HG03439 (cell line): ENCODE data around the gene SYNE3.

Experiments
- ATAC-seq: cut with Tn5 transposase; IDR thresholded peaks from one replicate; pipeline ENCODE4 v1.9.1; 2021; ENCODE audit warnings: mild to moderate bottlenecking, moderate library complexity; ENCODE audit not compliant: unreplicated experiment

SYNE3 gene, protein sequence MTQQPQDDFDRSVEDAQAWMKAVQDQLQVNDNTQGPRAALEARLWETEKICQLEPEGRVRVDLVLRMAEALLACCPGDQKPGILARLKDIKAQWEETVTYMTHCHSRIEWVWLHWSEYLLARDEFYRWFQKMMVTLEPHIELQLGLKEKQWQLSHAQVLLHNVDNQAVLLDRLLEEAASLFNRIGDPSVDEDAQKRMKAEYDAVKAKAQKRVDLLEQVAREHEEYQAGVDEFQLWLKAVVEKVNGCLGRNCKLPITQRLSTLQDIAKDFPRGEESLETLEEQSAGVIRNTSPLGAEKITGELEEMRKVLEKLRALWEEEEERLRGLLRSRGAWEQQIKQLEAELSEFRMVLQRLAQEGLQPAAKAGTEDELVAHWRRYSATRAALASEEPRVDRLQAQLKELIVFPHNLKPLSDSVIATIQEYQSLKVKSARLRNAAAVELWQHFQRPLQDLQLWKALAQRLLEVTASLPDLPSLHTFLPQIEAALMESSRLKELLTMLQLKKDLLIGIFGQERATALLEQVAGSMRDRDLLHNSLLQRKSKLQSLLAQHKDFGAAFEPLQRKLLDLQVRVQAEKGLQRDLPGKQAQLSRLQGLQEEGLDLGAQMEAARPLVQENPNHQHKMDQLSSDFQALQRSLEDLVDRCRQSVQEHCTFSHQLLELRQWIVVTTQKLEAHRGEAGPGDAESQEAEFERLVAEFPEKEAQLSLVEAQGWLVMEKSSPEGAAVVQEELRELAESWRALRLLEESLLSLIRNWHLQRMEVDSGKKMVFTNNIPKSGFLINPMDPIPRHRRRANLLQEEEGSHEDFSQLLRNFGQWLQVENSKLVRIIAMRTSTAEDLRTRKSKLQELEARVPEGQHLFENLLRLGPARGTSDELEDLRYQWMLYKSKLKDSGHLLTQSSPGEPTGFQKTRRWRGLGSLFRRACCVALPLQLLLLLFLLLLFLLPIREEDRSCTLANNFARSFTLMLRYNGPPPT

DNA sequence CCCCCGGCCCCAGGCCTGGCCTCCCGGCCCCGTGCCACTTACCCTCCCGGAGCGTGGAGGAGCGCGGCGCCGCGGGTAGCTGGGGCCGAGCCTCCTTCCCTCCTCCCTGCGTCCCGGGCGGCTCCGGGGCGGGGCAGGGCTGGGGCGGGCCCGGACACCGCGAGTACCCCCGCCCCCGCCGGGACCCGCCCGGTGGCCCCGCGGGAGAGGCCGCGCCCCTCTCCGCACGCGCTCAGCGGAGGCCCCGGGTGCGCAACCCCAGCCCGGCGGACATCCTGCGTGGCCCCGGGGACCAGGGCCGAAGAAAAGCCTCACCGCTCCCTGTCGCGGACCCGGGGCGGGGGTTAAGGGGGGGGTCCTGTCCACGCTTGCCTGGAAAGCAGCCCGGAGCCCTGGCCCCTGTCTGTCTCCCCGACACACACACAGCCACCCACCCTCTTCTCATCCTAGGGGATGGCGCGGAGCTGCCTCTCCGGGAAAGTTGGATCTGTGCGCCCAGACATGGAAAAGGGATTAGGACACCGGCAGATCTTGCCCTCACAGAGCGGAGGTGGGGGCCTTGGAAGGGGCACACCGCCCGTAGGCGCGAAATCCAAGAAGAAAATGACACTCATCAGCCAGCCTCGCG, at the start of gene SYNE3:
Gene SYNE3, minus strand, starts transcription at position 97 of the 628 bp plus-strand sequence. CDS start 40,829 bp downstream, outside the sequence.
- ATAC-seq = peak; percentile 39

DNA sequence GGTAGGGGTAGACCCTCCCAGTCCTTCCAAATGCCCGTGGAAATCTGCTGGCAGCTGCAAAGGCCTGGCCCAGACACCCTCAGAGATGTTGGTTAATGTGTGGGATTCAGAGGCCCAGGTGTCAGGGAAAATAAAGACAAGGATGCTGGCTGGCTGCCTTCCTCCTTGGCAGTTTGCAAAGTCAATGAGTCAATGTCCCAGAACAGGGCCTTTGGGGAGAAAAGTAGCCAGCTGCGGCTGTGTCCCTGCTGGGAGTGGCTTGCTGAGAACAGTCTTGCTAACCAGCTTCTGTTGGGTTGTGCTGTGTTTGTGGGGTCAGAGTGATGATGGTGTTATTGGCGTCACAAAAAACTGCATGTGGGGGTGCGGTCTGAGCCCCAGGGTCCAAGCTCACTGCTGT, 47.6 kb upstream of the SYNE3 start:
- ATAC-seq = no peak

DNA sequence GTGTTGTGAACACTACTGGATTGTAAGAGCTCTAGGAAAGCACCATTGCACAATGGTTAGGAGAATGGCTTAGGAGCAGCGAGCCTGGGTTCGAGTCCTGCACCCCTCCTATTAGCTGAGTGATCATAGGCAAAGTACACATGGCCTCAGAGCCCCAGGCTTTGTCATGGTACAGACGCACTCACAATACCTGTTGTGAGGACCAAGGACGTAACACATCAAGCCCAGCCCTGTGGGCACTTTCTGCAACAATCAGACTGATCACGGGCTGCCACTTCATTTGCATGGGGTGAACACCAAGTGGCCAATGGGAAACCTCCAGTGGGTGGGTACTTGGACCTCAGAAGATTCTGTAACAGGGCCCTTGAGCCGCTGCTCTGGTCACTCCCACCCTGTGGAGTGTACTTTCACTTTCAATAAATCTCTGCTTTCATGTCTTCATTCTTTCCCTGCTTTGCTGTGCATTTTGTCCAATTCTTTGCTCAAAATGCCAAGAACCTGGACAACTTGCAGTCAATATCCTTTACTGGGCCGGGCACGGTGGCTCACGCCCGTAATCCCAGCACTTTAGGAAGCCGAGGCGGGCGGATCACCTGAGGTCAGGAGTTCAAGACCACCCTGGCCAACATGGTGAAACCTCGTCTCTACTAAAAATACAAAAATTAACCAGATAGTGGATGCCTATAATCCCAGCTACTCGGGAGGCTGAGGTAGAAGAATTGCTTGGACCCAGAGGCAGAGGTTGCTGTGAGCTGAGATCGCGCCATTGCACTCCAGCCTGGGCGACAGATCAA, 46.6 kb upstream of the SYNE3 start:
- ATAC-seq = no peak

DNA sequence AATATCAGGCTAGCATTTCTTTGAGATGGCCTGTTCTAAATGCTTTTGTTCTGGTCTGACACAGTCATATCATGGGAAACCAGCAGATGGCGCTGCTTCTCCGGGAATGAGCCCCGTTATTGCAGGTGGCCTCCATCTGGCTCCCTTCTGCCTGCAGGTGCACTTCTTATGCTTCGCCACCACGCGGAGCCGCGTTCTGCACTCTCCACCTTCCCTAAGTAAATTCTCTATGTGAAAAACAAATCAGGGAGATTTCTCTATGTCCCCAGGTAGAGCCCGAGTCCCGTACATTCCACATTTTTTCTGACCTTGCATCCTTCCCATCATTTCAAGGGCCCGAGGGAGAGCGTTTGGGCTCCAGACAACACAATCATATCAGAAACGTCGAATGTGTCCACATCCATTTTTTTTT, 44.6 kb upstream of the SYNE3 start:
- peak; percentile 92 for ATAC-seq

DNA sequence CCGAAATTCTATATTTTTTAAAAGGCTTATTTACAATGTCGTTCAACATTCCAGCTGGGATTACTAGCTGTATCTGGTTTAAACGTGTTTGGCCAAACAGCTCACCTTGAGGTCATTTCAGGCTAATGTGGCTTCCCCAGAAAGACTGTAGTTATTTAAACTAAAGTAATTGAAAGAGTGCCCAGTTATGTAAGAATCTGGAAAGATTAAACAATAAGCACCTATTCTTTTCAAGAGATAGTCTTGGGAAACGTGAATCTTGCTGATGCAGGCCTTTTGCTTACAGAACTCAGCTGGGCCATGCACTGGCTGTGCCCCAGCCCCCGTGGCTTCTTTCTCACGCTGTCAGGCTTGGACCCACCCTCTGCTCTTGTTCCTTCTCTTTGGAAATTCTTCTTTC, 42.8 kb upstream of the SYNE3 start:
- ATAC-seq = no peak

DNA sequence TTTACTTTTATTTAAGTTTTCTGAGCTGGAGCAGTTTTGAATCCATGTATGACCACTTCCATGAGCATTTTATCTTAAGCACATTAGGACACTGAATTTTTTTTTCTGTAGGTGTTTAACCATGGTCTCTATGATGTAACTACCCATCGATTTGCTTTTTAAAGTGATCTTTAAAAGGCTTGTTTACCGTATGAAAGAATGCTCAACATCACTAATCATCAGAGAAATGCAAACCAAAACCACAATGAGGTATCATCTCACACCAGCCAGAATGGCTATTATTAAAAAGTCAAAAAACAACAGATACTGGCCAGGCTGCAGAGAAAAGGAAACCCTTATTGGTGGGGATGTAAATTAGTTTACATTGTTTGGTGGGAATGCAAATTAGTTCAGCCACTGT, 41.4 kb upstream of the SYNE3 start:
- peak; percentile 38 for ATAC-seq

DNA sequence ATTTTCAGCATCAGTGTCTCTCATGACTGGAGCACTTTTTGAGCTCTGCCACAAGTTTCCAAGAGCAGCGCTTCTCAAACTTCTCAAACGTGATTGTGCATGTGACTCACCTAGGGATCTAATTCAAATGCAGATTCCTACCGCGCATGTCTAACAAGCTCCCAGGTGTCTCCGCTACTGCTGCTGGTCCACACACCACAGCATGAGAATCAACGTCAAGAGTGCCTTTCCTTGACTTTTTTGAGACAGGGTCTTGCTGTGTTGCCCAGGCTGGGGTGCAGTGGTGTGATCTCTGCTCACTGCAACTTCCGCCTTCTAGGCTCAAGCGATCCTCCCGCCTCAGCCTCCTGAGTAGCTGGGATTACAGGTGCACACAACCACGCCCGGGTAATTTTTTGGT, 40.8 kb upstream of the SYNE3 start:
- no peak for ATAC-seq

DNA sequence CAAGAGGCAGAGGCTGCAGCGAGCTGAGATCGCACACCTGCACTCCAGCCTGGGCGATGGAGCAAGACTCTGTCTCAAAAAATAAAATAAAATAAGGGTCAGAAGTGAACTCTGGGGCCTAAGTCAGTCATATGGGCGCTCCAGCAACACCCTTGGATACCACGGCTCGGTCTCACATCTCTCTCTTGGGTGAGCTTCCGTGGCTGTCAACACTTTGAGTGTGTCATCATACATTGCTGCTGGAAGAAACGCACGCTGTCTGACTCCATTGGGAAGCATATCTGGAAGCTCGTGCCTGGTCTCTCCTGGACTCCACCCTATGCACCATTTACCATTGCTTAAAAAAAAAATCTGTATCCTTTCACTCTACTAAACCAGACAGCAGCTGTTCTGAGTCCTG, 38.6 kb upstream of the SYNE3 start:
- no peak for ATAC-seq

DNA sequence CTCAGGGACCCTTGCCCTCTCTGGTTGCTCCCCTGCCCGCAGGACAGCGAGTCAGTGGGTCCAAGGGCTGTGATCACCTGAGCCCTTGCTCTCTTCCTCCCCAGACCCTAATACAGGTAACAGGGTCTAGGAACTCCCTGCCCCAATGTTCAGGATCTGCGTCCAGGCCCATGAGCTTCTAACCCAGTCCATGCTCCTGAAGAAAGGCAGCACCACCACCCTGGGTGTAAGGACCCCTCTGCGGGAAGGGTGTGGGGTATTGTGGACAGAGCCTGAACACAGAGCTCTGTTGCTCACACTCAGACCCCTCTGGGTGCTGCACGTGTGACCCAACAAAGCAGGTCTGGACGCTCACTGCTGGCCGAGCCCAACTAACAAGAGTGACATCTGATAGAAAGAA, 36.7 kb upstream of the SYNE3 start:
- no peak for ATAC-seq

DNA sequence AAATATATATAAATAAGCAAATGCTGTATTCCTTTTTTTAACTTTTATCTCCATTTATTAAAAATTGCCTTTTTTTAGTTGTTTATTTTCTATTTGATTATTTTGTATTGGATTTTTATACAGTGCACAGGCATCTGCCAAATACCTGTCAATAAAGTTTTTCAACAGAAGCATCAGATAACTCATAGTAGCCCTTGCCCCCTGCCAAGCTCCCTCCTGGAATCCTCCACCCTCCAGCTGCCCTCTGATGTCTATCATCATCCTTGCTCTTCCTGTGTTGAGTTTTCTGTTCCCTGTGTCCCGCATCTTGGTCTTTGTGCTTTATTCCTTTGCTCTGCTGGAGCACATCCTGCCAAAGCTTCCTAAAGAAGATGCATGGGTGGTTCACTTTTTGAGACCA, 35.0 kb upstream of the SYNE3 start:
- no peak for ATAC-seq

DNA sequence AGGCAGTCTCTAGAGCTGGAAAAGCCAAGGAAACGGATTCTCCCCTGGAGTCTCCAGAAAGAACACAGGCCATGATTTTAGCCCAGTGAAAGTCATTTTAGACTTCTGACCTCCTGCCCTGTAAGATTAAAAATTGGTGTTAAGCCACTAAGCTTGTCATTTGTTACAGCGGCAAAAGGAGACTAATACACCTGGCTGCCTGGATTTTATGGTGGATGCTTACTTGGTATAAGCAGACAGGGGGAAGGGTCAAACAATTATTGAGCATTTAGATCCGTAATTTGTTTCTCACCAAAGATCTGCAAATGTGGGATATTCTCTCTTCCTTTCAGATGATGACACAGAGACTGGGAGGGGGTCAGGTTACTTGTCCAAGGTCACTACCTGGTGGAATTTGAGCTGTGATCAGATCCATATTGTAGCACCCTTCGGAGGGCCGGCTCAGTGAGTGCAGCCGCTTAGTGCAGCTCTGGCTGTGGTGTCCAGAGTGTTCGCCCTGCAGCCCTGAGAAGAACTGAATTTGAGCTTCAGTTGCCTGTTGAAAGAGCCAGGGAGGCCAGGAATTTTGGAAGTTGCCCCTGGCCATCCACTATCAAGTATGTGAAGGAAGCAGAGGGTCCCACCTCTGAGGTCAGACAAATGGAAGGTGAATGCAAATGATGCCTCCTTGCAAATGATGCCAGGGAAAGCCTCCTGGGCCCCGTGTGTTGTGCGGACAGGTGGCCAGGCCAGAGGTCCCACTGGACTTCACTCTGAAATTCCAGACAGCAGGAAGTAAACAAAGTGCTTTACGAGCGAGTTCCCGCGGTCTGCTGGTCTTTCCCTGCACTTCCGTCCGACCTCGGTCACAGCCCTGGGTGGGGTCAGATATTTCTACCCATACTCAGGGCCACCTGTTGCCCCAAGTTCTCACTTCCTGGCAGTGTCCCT, 33.5 kb upstream of the SYNE3 start:
- no peak for ATAC-seq

DNA sequence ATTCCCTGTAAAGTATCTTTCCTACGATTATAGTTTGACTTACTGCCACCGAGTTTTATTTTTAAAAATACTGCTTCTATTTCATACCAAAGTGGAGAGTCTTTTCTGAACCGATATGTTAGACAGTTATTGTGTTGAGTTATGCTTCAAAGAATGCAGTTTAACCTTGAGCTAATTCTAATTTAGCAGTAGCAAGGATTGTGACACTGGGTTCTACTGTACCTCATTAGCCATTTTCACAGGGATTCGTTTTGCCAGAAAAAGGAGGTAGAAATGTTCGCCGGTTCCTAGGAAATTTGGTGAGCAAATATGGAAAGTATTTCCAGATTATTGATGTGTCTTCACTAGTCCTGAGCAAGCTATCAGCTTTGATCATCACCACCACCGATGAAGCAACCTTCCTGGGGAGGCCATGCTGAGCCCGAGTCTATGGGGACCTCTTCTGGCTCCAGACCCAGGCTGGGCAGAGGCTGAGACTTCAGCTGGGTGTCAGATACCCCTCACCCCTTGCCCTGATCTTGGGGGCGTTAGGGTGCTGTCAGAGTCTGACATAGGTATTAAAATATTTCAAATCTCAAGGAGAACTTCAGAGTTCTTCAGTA, 32.0 kb upstream of the SYNE3 start:
- ATAC-seq = no peak

DNA sequence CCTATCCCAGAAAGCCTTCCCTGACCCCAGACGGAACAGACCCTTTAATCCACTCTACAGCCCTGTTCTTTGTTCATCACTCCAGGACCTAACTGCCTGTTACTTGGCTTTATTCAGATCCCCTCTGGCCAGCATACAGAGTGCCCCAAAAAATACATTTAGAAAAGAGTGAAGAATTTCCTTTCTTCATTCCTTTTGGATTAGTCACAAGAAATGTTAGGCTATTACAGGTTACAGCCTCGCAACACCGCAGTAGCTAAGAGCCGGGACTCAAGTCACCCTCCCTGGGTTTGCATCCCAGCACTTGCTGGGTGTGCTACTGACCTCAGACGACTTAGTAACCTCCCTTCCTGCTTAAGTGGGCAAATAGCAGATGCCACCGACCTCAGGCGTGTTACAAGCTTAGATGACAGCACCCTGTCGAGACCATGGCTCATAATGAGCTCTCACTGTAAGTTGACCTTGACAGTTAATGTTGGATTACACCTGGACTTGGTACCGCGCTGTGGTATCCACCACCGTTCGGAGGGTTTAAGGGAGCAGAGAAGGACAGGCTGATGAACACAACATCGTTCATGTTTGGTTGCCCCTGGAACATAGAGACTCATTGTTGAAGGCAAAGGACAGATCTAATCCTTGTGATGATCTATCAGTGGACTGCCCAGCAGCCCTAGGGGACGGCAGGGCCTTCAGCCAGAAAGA, 31.3 kb upstream of the SYNE3 start:
- no peak for ATAC-seq

DNA sequence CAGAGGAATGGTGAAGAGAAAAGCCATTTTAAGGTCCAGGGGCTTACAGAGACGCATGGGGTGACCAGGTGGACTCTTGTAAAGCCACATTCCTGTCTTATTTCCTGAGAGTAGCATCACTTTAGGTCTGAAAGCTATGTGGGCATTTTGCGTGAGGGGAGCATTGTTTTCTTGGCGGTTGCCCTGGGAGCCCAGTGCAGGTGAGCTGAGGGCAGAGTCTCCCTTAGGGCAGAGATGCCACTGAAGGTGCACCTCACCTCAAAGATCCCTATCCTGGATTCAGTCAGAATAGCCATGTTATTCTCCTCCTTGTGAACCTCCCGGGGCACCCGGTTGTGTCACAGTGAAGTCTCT, 30.8 kb upstream of the SYNE3 start:
- no peak for ATAC-seq

DNA sequence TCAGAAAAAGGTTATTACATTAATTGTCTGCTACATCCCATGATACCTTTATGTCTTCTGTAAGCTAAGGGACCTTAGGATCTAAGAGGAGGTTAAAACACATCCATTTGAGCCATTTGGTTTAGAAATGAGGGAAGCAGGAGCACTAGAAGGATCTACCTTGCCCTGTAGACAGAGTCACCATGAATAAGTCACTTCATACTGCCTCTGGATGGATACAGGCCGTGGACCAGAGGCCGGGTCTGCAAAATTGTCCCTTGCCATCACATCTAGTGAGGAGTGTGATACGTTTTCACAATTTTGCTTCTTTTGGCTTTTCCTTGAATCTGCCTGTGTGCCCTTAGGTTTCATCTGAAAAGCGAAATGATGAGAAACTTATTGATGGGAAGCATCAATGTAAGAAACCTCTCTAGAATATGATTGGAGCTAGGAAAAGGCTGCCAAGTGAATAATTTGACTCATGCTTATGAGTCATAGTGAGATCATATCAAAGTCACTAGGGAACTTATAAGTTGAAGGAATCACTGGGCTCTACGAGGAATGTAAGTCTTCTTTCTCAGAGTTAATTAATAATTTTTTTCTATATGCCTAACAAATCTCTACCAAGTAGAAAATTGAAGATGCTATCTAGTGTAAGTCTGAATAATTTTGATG, 29.2 kb upstream of the SYNE3 start:
- ATAC-seq = no peak

DNA sequence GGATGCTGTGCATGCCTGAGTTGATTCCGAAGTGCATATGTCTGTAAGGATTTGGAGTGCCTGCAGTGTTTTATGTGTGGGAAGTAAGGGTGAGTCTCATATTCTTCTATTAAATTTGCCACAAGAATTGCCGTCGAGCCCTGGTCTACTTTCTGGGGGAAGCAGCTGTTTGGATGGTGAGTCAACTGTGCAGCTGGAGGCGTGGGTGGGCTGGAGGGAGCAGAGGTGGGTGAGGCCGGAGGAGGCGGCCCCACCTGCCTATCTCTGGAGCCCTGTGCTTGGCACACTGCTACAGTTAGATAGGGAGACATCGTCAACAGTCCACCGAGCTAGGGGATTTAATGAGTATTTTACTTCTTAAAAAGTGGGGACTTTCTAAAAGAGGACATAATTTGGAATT, 28.1 kb upstream of the SYNE3 start:
- ATAC-seq = no peak

DNA sequence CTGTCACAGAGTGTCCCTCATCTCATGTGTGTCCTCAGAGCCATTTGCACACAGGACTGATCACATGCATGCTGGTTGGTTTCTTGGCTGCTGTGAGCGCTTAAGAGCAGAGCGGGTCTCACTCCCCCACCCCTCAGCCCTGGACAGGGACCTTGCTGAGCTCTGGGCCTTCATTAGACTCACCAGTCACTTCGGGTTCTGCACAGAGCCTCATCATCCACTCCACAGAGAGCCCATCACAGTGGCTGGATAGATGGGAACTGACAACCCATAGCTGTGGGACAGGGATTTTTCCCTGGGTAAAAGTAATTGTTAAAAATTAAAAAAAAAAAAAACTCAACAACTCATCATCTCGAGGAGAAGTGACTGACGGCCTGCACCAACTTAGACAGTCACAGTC, 26.6 kb upstream of the SYNE3 start:
- ATAC-seq = no peak
